K562 (cell line): ENCODE data around the gene AQP6. TPM values are rescaled to one million over a fixed set of nuclear protein-coding genes. Genes with fewer than 3 reads are reported as not detected.
A peak's percentile ranks its signal among the peaks of the same experiment; 100 is the strongest.

Experiments used
- DMBX1 ChIP-seq: fragments of 250-450 bp; sonication (Bioruptor Pico); IDR thresholded peaks from 2 replicates; pipeline ENCODE4 v1.8.0; 2022; ENCODE audit warnings: inconsistent platforms, mild to moderate bottlenecking, moderate library complexity, borderline replicate concordance
- HIVEP1 ChIP-seq: fragments of 250-450 bp; sonication (Bioruptor Pico); IDR thresholded peaks from 2 replicates; pipeline ENCODE4 v1.4.0; 2020; ENCODE audit warnings: mild to moderate bottlenecking
- ILF3 ChIP-seq: fragments of 450-650 bp; IDR thresholded peaks from 2 replicates; pipeline ENCODE4 v1.6.1; 2018; ENCODE audit warnings: antibody characterized with exemption, mild to moderate bottlenecking, moderate library complexity, borderline replicate concordance
- IRF2 ChIP-seq: sonication (generic); formaldehyde crosslinking; IDR thresholded peaks from 2 replicates; pipeline ENCODE4 v1.8.1; 2022; ENCODE audit warnings: mild to moderate bottlenecking, missing genetic modification reagents
- MYC ChIP-seq, 2 experiments: fragments of 250-450 bp in 1 of 2; sonication (Bioruptor Pico) in 1 of 2; IDR thresholded peaks; 2 replicates each; pipeline versions ENCODE4 v1.5.1 to v1.6.1; 2012 to 2021; ENCODE audit warnings: low read depth in 2 of 2, borderline replicate concordance in 1 of 2, improper control_type of control experiment in 1 of 2, low read length in 1 of 2, mild to moderate bottlenecking in 1 of 2, moderate library complexity in 1 of 2
- NFYB ChIP-seq: IDR thresholded peaks from 2 replicates; pipeline ENCODE4 v1.6.1; 2011; ENCODE audit warnings: mild to moderate bottlenecking, moderate library complexity; ENCODE audit not compliant: insufficient read length; ENCODE audit errors: extremely low read depth
- NR2C1 ChIP-seq, 2 experiments: fragments of 450-650 bp; IDR thresholded peaks; 2 replicates each; pipeline ENCODE4 v1.6.1; 2017; ENCODE audit warnings: mild to moderate bottlenecking in 2 of 2, antibody characterized with exemption in 1 of 2, inconsistent platforms in 1 of 2, missing compliant biosample characterization in 1 of 2, missing genetic modification characterization in 1 of 2
- NR3C1 ChIP-seq: sonication (generic); formaldehyde crosslinking; IDR thresholded peaks from 2 replicates; pipeline ENCODE4 v1.8.1; 2022; ENCODE audit warnings: missing genetic modification reagents
- PCBP1 ChIP-seq: fragments of 200-400 bp; formaldehyde crosslinking; IDR thresholded peaks from 2 replicates; pipeline ENCODE4 v1.6.1; 2018; ENCODE audit warnings: mild to moderate bottlenecking, low read depth, low read length; ENCODE audit not compliant: poor library complexity, severe bottlenecking
- POLR3A ChIP-seq: IDR thresholded peaks from 2 replicates; pipeline ENCODE4 v1.6.1; 2011; ENCODE audit warnings: borderline replicate concordance, mild to moderate bottlenecking, moderate library complexity; ENCODE audit not compliant: insufficient read length, insufficient read depth; ENCODE audit errors: extremely low read depth
- RBM17 ChIP-seq: fragments of 200-400 bp; formaldehyde crosslinking; IDR thresholded peaks from 2 replicates; pipeline ENCODE4 v1.6.1; 2017; ENCODE audit warnings: low read depth, mild to moderate bottlenecking, low read length, borderline replicate concordance
- SIN3B ChIP-seq: fragments of 450-650 bp; IDR thresholded peaks from 2 replicates; pipeline ENCODE4 v1.6.1; 2017; ENCODE audit warnings: low read depth, mild to moderate bottlenecking, moderate library complexity
- SIX5 ChIP-seq, 2 experiments: IDR thresholded peaks; 2 replicates each; pipeline ENCODE4 v1.6.1; 2011; ENCODE audit warnings: low read length in 2 of 2, borderline replicate concordance in 1 of 2, low read depth in 1 of 2, mild to moderate bottlenecking in 1 of 2, moderate library complexity in 1 of 2; ENCODE audit not compliant: insufficient read depth in 1 of 2
- SP1 ChIP-seq: sonication (generic); formaldehyde crosslinking; IDR thresholded peaks from 2 replicates; pipeline ENCODE4 v1.8.1; 2022; ENCODE audit warnings: mild to moderate bottlenecking, missing genetic modification reagents
- SREBF2 ChIP-seq: sonication (generic); formaldehyde crosslinking; IDR thresholded peaks from 2 replicates; pipeline ENCODE4 v1.4.0; 2020; ENCODE audit warnings: mild to moderate bottlenecking, missing genetic modification reagents
- STAT5A ChIP-seq: IDR thresholded peaks from 2 replicates; pipeline ENCODE4 v1.6.1; 2012; ENCODE audit warnings: low read length, inconsistent platforms, borderline replicate concordance
- U2AF2 ChIP-seq: fragments of 200-400 bp; formaldehyde crosslinking; optimal IDR thresholded peaks from 2 replicates; pipeline ENCODE3; 2017; ENCODE audit warnings: low read depth, mild to moderate bottlenecking, low read length
- WHSC1 ChIP-seq: IDR thresholded peaks from one replicate; pipeline ENCODE4 v1.6.1; 2012; ENCODE audit warnings: low read length, control low read depth, inconsistent platforms
- ZFX ChIP-seq: sonication (generic); formaldehyde crosslinking; IDR thresholded peaks from 2 replicates; pipeline ENCODE4 v1.8.0; 2022; ENCODE audit warnings: mild to moderate bottlenecking, missing genetic modification reagents, moderate library complexity
- ZNF133 ChIP-seq: fragments of 250-450 bp; sonication (Bioruptor Pico); IDR thresholded peaks from 2 replicates; pipeline ENCODE4 v1.4.0; 2020; ENCODE audit warnings: mild to moderate bottlenecking
- ZNF197 ChIP-seq: fragments of 200-800 bp; sonication (Bioruptor generic); IDR thresholded peaks from 2 replicates; pipeline ENCODE4 v1.6.1; 2016; ENCODE audit warnings: low read depth, missing genetic modification characterization, missing compliant biosample characterization
- ZNF23 ChIP-seq: fragments of 250-450 bp; sonication (Bioruptor Pico); IDR thresholded peaks from 2 replicates; pipeline ENCODE4 v1.4.0; 2020; ENCODE audit warnings: mild to moderate bottlenecking
- ZNF644 ChIP-seq: fragments of 200-800 bp; sonication (Bioruptor generic); IDR thresholded peaks from 2 replicates; pipeline ENCODE4 v1.6.1; 2016; ENCODE audit warnings: low read depth, missing genetic modification characterization, missing compliant biosample characterization
- ZNF764 ChIP-seq: fragments of 250-450 bp; sonication (Bioruptor Pico); IDR thresholded peaks from 2 replicates; pipeline ENCODE4 v1.4.0; 2020; ENCODE audit warnings: low read depth, mild to moderate bottlenecking, moderate library complexity
- polyA plus RNA-seq, 8 experiments: library from polyadenylated mRNA; depleted of rRNA in 4 of 8; stranded (reverse) in 5 of 8; unstranded in 3 of 8; fragments of >200 nt; fragmentation: Nextera tagmentation in 2 of 8; fragmentation: Illumina TruSeq in 1 of 8; extraction: Ambion mirVana in 2 of 8; extraction: Trizol in 1 of 8; gene quantifications; 2 replicates each; pipeline versions ENCODE4 v1.2.1 to v1.2.3, GENCODE V29; 2011 to 2014; ENCODE audit warnings: inconsistent platforms in 1 of 8, missing spikeins in 1 of 8
- total RNA-seq, 7 experiments: library from RNA; depleted of rRNA in 6 of 7; stranded (reverse); fragments of >200 nt in 6 of 7; fragmentation: Illumina TruSeq in 2 of 7; extraction: Trizol in 2 of 7; gene quantifications; 2 replicates each; pipeline versions ENCODE4 v1.2.1 to v1.2.3, GENCODE V29; 2011 to 2021; ENCODE audit warnings: low replicate concordance in 1 of 7
- TF ChIP-seq, protein P1 (sequence below), 2 experiments: IDR thresholded peaks; 2 replicates each; pipeline ENCODE4 v1.6.1; 2012; ENCODE audit warnings: improper control_type of control experiment in 2 of 2, low read depth in 2 of 2, low read length in 2 of 2, borderline replicate concordance in 1 of 2
- TF ChIP-seq, protein P2 (sequence below): sonication (generic); formaldehyde crosslinking; IDR thresholded peaks from 2 replicates; pipeline ENCODE4 v1.8.0; 2022; ENCODE audit warnings: mild to moderate bottlenecking, missing genetic modification reagents

Gene AQP6
- total and polyA plus RNA-seq, 9 of the 15 experiments (the other 6 are each of a cell fraction or from before 2014, with no cell fraction given): 0.05 to 0.12 TPM; not detected in 7

DNA sequence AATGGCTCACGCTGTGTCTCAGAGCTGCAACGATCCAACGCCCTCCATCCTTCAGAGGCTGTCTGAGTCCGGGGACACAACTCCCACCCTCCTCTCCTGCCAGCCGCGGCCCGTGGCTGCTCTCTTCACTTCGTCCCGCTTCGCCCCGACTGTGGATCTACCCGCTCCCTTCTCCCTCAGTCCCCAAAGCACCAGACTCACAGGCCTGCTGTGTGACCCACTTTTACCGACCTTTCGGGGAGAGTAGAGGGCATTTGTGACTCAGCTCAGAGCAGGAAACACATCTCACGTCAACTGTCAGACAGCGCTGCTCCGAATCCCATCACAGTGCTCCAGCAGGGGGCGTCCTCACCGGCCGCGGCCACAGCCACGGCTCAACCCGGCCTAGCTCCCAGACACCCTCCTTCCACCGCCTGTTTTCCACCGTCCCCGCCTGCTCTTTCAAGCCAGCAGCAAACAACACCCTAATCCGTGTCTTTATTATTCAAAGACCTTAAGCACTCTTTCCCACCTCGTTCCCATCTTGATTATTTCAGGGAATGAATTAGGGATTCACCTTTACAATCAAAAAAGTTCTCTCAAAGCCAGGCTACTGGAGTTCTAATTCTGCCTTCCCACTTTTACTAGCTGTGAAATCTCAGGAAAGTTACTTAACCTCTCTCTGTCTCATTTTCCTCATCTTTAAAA lies 27.2 kb upstream of the AQP6 start (continued):
- TF ChIP-seq PCBP1 (no peak), U2AF2 (no peak), ZNF197 (CRISPR knock-in tag) (no peak), HIVEP1 (CRISPR knock-in tag) (no peak), SP1 (CRISPR knock-in tag) (no peak), SIN3B (no peak), SREBF2 (CRISPR knock-in tag) (no peak), ZNF764 (CRISPR knock-in tag) (no peak), ZNF133 (CRISPR knock-in tag) (no peak), NR2C1 (IDR thresholded peaks at IDR 0.05) (no peak), NR2C1 (tag; IDR thresholded peaks at IDR 0.05) (0 out of 2 replicates have a peak, but pooled peaks have one; percentile 22), STAT5A (no peak), WHSC1 (no peak), POLR3A (no peak), ZNF23 (no peak), SIX5 (IDR thresholded peaks at IDR 0.05; ENCODE audit: borderline replicate concordance in 1 of 2, insufficient read depth in 1 of 2, low read depth in 1 of 2, low read length in 2 of 2) (no peak), DMBX1 (CRISPR knock-in tag) (no peak; the same call in 1 of the 2 replicates), NR3C1 (CRISPR knock-in tag) (no peak), IRF2 (CRISPR knock-in tag) (no peak), ZFX (CRISPR knock-in tag) (peak; percentile 84), ZNF644 (tag) (no peak), ILF3 (no peak), NFYB (no peak), RBM17 (no peak), MYC (IDR thresholded peaks at IDR 0.05; ENCODE audit: low read depth, low read length) (peak; percentile 56), MYC (CRISPR knock-in tag; IDR thresholded peaks at IDR 0.05; ENCODE audit: borderline replicate concordance, low read depth) (no peak)
- TF ChIP-seq, protein P1, sequence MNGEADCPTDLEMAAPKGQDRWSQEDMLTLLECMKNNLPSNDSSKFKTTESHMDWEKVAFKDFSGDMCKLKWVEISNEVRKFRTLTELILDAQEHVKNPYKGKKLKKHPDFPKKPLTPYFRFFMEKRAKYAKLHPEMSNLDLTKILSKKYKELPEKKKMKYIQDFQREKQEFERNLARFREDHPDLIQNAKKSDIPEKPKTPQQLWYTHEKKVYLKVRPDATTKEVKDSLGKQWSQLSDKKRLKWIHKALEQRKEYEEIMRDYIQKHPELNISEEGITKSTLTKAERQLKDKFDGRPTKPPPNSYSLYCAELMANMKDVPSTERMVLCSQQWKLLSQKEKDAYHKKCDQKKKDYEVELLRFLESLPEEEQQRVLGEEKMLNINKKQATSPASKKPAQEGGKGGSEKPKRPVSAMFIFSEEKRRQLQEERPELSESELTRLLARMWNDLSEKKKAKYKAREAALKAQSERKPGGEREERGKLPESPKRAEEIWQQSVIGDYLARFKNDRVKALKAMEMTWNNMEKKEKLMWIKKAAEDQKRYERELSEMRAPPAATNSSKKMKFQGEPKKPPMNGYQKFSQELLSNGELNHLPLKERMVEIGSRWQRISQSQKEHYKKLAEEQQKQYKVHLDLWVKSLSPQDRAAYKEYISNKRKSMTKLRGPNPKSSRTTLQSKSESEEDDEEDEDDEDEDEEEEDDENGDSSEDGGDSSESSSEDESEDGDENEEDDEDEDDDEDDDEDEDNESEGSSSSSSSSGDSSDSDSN (IDR thresholded peaks at IDR 0.05; ENCODE audit: borderline replicate concordance in 1 of 2, low read depth in 2 of 2, low read length in 2 of 2): peak; percentile 52 to 75; a peak in 2 of 4 replicates
- TF ChIP-seq, protein P2, sequence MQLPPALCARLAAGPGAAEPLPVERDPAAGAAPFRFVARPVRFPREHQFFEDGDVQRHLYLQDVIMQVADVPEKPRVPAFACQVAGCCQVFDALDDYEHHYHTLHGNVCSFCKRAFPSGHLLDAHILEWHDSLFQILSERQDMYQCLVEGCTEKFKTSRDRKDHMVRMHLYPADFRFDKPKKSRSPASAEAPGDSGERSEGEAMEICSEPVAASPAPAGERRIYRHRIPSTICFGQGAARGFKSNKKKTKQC (CRISPR knock-in tag): no peak; the same call in 1 of the 2 replicates
